ENCODE measurements around the gene ZP3. TPM values are rescaled to one million over a fixed set of nuclear protein-coding genes. Genes with fewer than 3 reads are reported as not detected.
A peak's percentile ranks its signal among the peaks of the same experiment; 100 is the strongest.
"Not testable (repeated sequence)": the region's sequence is repeated elsewhere in the genome, so short reads cannot be mapped to it uniquely, and the experiment has no call there.

Gene ZP3
- total RNA-seq, 1 experiment from 2014 or later = 5.4 TPM

DNA sequence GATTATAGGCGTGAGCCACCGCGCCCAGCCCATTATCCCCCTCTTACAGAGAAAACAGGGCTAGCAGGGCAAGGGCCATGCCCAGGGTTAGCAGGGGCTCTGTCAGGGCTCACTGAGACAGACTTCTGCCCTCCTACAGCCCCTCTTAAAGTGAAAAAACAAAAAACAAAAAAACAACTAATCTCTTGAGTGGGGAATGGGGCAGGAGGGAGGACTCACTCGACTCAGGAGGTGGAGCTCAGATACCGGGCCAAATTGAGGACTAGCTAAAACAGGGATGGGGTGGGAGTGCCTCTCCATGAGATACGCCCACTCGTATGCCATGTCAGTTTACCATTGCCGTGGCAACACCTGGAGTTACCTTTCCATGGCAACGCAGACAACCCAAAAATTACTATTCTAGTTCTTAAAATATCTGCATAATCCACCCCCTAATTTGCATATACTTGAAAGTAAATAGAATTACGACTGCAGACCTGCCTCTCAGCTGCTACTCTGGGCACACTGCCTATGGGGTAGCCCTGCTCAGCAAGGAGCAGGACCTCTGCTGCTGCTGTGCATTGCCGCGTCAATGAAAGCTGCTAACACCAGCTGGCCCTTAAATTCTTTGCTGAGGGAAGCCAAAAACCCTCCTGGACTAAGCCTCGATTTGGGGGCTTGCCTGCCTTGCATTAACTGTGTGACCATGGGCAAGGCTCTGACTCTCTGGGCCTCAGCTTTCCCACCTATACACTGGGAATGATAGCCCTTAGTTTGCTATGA is 28.6 kb upstream of the ZP3 start:
- peaks cover 32% of the 10 kb centered on the region for H3K36me3 Mint-ChIP-seq (ENCODE audit: insufficient read depth, unreplicated experiment)
- H3K9me3 Mint-ChIP-seq (ENCODE audit: low read depth, unreplicated experiment) = no peaks in the 10 kb centered on the region
- no peaks in the 10 kb centered on the region for H3K27me3 Mint-ChIP-seq (ENCODE audit: unreplicated experiment)
- BruUV-seq (replicated peaks) = no TSS peak
- intact Hi-C loops (cut with micrococcal nuclease; ENCODE audit: unreplicated experiment) = no loop called here
- no peak overlapping the region for H3K4me3 Mint-ChIP-seq (ENCODE audit: low read depth, unreplicated experiment)
- no peak overlapping the region for H3K27ac Mint-ChIP-seq (ENCODE audit: unreplicated experiment)
- DNase-seq = no peak
- CTCF ChIA-PET = interaction anchor here (0.7 kb wide), 1 partner anchor 18 kb away, joined by 3 read pairs; no protein-coding TSS in a partner anchor
- TF ChIP-seq, protein P1, sequence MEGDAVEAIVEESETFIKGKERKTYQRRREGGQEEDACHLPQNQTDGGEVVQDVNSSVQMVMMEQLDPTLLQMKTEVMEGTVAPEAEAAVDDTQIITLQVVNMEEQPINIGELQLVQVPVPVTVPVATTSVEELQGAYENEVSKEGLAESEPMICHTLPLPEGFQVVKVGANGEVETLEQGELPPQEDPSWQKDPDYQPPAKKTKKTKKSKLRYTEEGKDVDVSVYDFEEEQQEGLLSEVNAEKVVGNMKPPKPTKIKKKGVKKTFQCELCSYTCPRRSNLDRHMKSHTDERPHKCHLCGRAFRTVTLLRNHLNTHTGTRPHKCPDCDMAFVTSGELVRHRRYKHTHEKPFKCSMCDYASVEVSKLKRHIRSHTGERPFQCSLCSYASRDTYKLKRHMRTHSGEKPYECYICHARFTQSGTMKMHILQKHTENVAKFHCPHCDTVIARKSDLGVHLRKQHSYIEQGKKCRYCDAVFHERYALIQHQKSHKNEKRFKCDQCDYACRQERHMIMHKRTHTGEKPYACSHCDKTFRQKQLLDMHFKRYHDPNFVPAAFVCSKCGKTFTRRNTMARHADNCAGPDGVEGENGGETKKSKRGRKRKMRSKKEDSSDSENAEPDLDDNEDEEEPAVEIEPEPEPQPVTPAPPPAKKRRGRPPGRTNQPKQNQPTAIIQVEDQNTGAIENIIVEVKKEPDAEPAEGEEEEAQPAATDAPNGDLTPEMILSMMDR (IDR thresholded peaks at IDR 0.05; ENCODE audit: unreplicated experiment) = no peak
- peaks cover 8% of the 10 kb centered on the region for H3K4me1 Mint-ChIP-seq (ENCODE audit: low read depth, unreplicated experiment)

DNA sequence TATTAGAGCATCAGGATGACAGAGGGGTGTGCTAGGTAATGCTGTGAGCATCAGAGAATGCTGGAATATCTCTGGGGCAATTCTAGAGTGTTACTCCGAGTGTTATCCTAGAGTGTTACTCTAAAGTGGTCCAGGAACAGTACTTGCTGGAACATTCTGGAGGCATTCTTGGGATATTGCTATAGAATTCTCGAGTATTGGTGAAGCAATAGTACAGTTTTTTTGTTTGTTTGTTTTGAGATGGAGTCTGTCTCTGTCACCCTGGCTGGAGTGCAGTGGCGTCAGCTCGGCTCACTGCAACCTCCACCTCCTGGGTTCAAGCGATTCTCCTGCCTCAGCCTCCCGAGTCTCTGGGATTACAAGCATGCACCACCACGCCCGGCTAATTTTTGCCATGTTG is 27.9 kb upstream of the ZP3 start:
- intact Hi-C loops (cut with micrococcal nuclease; ENCODE audit: unreplicated experiment) = no loop called here
- TF ChIP-seq, protein P1 (IDR thresholded peaks at IDR 0.05; ENCODE audit: unreplicated experiment) = no peak
- DNase-seq = no peak
- Mint-ChIP-seq H3K27ac (ENCODE audit: unreplicated experiment) (no peak overlapping the region), H3K9me3 (ENCODE audit: low read depth, unreplicated experiment) (no peaks in the 10 kb centered on the region), H3K27me3 (ENCODE audit: unreplicated experiment) (no peaks in the 10 kb centered on the region), H3K4me1 (ENCODE audit: low read depth, unreplicated experiment) (peaks cover 8% of the 10 kb centered on the region), H3K4me3 (ENCODE audit: low read depth, unreplicated experiment) (peak overlapping the region; percentile 76), H3K36me3 (ENCODE audit: insufficient read depth, unreplicated experiment) (peaks cover 32% of the 10 kb centered on the region)
- no TSS peak for BruUV-seq (replicated peaks)
- CTCF ChIA-PET = interaction anchor here (0.7 kb wide), 1 partner anchor 19 kb away, joined by 3 read pairs; no protein-coding TSS in a partner anchor

DNA sequence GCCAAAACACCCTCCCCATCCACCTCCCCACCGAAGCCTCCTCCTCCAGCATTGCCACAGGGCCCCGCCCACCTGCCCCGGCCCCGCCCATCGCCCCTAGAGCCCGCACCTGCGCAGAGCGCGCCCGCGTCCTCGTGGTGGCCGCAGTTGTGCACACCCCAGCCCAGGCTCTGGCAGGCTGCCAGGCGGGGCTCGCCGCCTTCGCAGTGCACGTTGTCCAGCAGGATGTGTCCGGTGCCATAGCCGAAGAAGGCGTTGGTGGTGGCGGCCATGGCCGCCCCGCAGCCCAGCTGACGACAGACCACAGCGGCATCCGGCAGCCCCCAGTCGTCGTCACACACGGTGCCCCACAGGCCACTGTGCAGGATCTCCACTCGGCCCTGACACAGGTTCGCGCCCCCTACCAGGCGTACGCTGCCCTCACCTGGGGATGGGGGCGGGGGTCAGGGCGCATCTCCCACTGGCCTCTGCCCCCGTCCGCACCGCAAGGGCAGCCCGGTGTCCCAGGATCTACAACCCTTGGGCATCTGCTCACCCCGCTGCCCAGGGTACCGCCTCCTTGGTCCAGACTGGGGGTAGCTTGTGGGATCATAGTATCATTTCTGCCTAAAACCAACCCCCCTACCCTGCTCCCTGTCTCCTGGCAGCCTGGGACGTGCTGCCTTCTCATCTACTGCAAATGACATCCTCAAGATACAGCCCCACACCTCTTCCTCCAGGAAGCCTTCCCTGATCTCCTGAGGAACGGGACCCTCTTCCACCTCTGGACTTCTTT is 27.2 kb upstream of the ZP3 start:
- Mint-ChIP-seq H3K9me3 (ENCODE audit: low read depth, unreplicated experiment) (no peaks in the 10 kb centered on the region), H3K4me3 (ENCODE audit: low read depth, unreplicated experiment) (peak overlapping the region; percentile 76), H3K27ac (ENCODE audit: unreplicated experiment) (peak overlapping the region; percentile 87), H3K4me1 (ENCODE audit: low read depth, unreplicated experiment) (peaks cover 8% of the 10 kb centered on the region), H3K27me3 (ENCODE audit: unreplicated experiment) (no peaks in the 10 kb centered on the region), H3K36me3 (ENCODE audit: insufficient read depth, unreplicated experiment) (peaks cover 32% of the 10 kb centered on the region)
- no TSS peak for BruUV-seq (replicated peaks)
- CTCF ChIA-PET = no interaction called here
- peak; percentile 88 for DNase-seq
- TF ChIP-seq, protein P1 (IDR thresholded peaks at IDR 0.05; ENCODE audit: unreplicated experiment) = no peak
- intact Hi-C loops (cut with micrococcal nuclease; ENCODE audit: unreplicated experiment) = no loop called here

DNA sequence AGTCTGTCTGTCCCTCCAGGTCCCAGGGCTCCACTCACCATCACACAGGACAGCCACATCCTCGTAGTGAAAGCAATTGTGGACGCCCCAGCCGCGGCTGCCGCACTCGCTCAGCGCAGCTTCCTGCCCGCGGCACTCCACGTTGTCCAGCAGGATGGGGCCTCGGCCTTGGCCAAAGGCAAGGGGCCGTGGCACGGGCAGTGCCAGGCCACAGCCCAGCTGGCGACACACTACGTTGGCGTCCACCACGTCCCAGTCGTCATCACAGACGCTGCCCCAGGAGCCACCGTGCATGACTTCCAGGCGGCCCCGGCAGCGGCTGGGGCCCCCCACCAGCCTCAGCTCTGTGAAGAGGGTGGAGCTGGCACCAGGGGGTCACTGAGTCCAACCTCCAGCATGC is 24.5 kb upstream of the ZP3 start:
- Mint-ChIP-seq H3K4me3 (ENCODE audit: low read depth, unreplicated experiment) (no peak overlapping the region), H3K9me3 (ENCODE audit: low read depth, unreplicated experiment) (no peaks in the 10 kb centered on the region), H3K36me3 (ENCODE audit: insufficient read depth, unreplicated experiment) (peaks cover 10% of the 10 kb centered on the region), H3K27me3 (ENCODE audit: unreplicated experiment) (no peaks in the 10 kb centered on the region), H3K4me1 (ENCODE audit: low read depth, unreplicated experiment) (peaks cover 8% of the 10 kb centered on the region), H3K27ac (ENCODE audit: unreplicated experiment) (no peak overlapping the region)
- no TSS peak for BruUV-seq (replicated peaks)
- CTCF ChIA-PET = no interaction called here
- TF ChIP-seq, protein P1 (IDR thresholded peaks at IDR 0.05; ENCODE audit: unreplicated experiment) = no peak
- intact Hi-C loops (cut with micrococcal nuclease; ENCODE audit: unreplicated experiment) = no loop called here
- no peak for DNase-seq

DNA sequence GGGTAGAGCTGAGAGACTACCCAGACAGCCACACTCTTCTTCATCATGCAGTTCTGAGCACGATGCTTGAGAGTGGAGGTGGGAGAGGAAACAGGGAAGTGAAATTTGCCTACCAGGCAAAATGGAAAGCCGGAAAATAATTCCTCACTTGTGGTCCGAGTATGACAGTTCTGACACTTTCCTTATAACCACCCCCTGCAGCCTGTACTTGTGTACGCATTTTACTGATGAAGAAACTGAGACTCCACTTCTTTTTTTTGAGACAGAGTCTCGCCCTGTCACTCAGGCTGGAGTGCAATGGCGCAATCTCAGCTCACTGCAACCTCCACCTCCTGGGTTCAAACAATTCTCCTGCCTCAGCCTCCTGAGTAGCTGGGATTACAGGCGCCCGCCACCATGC is 21.7 kb upstream of the ZP3 start:
- DNase-seq; H3K4me3 Mint-ChIP-seq (ENCODE audit: low read depth, unreplicated experiment); H3K27ac Mint-ChIP-seq (ENCODE audit: unreplicated experiment); BruUV-seq (replicated peaks); CTCF ChIA-PET; H3K4me1 Mint-ChIP-seq (ENCODE audit: low read depth, unreplicated experiment); H3K9me3 Mint-ChIP-seq (ENCODE audit: low read depth, unreplicated experiment); intact Hi-C loops (cut with micrococcal nuclease; ENCODE audit: unreplicated experiment); H3K27me3 Mint-ChIP-seq (ENCODE audit: unreplicated experiment); H3K36me3 Mint-ChIP-seq (ENCODE audit: insufficient read depth, unreplicated experiment): not testable (repeated sequence)

All from Calu3 (cell line).